Activated CD8-positive, alpha-beta memory T cell treated with anti-CD3 and anti-CD28 coated beads, Interleukin-2, amount 10 ng/mL, durations not matched to agents 7 days and 5 days (primary cell): ENCODE measurements around the gene KLF13. TPM values are rescaled to one million over a fixed set of nuclear protein-coding genes. Genes with fewer than 3 reads are reported as not detected.

Experiments
- ATAC-seq: fragments of 150-1000 bp; cut with Tn5 transposase; one replicate; pipeline ENCODE4 v1.10.0; 2021; ENCODE audit warnings: moderate library complexity
- CTCF ChIA-PET: fragments of 350-600 bp; sonication (Branson Sonifier 250); formaldehyde crosslinking; loops from one replicate; lab custom pipeline; 2021; ENCODE audit warnings: antibody characterized with exemption; lab: Charles Lee
- DNase-seq: peaks from one replicate; pipeline ENCODE4 v3.0.0-alpha.2; 2020
- H3K27ac Mint-ChIP-seq: one replicate; pipeline ENCODE4 v1.8.0; 2021; ENCODE audit warnings: mild to moderate bottlenecking, mixed read lengths
- H3K27me3 Mint-ChIP-seq: one replicate; pipeline ENCODE4 v1.8.0; 2021; ENCODE audit warnings: mixed read lengths
- H3K36me3 Mint-ChIP-seq: one replicate; pipeline ENCODE4 v1.8.0; 2021; ENCODE audit warnings: mild to moderate bottlenecking, mixed read lengths
- H3K4me1 Mint-ChIP-seq: one replicate; pipeline ENCODE4 v1.8.0; 2021; ENCODE audit warnings: mixed read lengths
- H3K4me3 Mint-ChIP-seq: one replicate; pipeline ENCODE4 v1.8.0; 2021; ENCODE audit warnings: mild to moderate bottlenecking, moderate library complexity, mixed read lengths
- H3K9me3 Mint-ChIP-seq: one replicate; pipeline ENCODE4 v1.8.0; 2022; ENCODE audit warnings: low read depth, mixed read lengths
- total RNA-seq, 2 experiments: library from RNA; stranded (reverse); gene quantifications; one replicate each; pipeline ENCODE4 v1.2.3, GENCODE V29; 2021

Gene KLF13
- total RNA-seq, 2 experiments from 2014 or later, result 163 to 206 TPM

DNA sequence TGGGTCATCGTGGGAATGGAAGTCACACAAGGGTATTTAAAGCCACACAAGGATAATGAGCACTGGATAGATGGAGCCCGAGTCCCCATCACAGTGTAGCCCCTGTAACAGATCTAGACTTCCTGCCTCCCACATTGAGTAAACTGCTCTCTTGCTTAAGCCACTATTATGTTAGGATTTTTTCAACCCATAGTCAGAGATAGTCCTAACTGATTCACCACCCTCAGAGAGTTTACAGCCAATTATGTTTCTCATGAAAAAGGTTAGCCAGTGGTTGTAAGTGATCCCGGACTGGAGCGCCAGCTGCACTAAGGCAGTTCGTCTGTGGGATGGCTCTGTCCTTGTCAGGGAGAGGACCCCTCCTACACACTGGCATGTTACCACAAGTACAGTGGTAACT, 77.0 kb downstream of the KLF13 start:
- Mint-ChIP-seq H3K4me3 (no peak overlapping the region), H3K27me3 (peaks cover 2% of the 10 kb centered on the region), H3K27ac (no peak overlapping the region), H3K36me3 (peaks cover 18% of the 10 kb centered on the region), H3K4me1 (peaks cover 36% of the 10 kb centered on the region), H3K9me3 (peaks cover 18% of the 10 kb centered on the region)
- ATAC-seq, result no peak
- DNase-seq, result no peak
- CTCF ChIA-PET, result interaction anchor here (1.4 kb wide), 1 partner anchor 9 kb away, joined by 3 read pairs; no protein-coding TSS in a partner anchor

GRCh38 chr15:31404345-31404744, 77.7 kb downstream of the KLF13 start:
- no peak overlapping the region for H3K27ac Mint-ChIP-seq
- DNase-seq (peak; percentile 39), ATAC-seq (no peak)
- peaks cover 22% of the 10 kb centered on the region for H3K9me3 Mint-ChIP-seq
- CTCF ChIA-PET, result interaction anchor here (1.4 to 1.5 kb wide), 2 partner anchors 9 to 10 kb away, joined by 3 read pairs; no protein-coding TSS in a partner anchor
- H3K27me3 Mint-ChIP-seq, result peaks cover 3% of the 10 kb centered on the region
- peaks cover 22% of the 10 kb centered on the region for H3K36me3 Mint-ChIP-seq
- peaks cover 30% of the 10 kb centered on the region for H3K4me1 Mint-ChIP-seq
- H3K4me3 Mint-ChIP-seq, result no peak overlapping the region

DNA sequence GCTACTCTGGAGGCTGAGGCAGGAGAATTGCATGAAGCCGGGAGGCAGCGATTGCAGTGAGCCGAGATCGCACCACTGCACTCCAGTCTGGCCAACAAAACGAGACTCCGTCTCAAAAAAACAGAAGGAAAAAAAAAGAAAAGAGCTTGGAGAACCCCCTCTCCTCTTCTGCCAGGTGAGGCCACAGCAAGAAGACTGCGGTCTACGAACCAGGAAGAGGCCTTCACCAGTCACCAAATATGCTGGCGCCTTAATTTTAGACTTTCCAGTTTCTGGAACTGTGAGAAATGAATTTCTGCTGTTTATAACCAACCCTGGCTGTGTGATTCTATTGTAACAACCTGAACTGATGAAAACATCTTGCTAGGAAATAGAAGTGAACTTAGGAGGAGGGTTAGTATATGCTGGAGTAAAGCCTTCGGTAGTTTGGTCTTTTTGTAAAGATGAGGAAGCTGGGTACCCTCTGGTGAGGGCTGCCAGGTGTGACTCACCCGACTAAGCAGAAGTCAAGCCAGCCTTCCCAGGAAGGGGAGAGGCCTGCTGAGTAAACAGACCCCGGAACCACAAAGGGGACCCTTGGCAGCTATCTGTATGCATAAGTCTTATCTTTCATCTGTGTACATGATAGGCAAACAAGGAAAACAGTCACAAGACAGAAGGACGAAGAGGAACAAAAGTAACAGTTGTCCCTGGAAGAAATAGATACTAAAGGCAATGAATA, 78.7 kb downstream of the KLF13 start:
- peaks cover 3% of the 10 kb centered on the region for H3K27me3 Mint-ChIP-seq
- H3K9me3 Mint-ChIP-seq, result peaks cover 24% of the 10 kb centered on the region
- peaks cover 24% of the 10 kb centered on the region for H3K36me3 Mint-ChIP-seq
- peaks cover 21% of the 10 kb centered on the region for H3K4me1 Mint-ChIP-seq
- DNase-seq (peak; percentile 38), ATAC-seq (no peak)
- peak overlapping the region; percentile 37 for H3K27ac Mint-ChIP-seq
- CTCF ChIA-PET, result interaction anchor here (1.5 kb wide), 1 partner anchor 9 kb away, joined by 3 read pairs; no protein-coding TSS in a partner anchor
- H3K4me3 Mint-ChIP-seq, result no peak overlapping the region

- H3K36me3 Mint-ChIP-seq, result peaks cover 24% of the 10 kb centered on the region
- ATAC-seq (no peak), DNase-seq (no peak)
- H3K27ac Mint-ChIP-seq, result no peak overlapping the region
- peaks cover 3% of the 10 kb centered on the region for H3K27me3 Mint-ChIP-seq
- peaks cover 17% of the 10 kb centered on the region for H3K4me1 Mint-ChIP-seq
- CTCF ChIA-PET, result interaction anchor here (1.3 to 1.8 kb wide), 2 partner anchors 17 to 81 kb away, joined by 4 to 6 read pairs; no protein-coding TSS in a partner anchor
- H3K4me3 Mint-ChIP-seq, result no peak overlapping the region
- peaks cover 24% of the 10 kb centered on the region for H3K9me3 Mint-ChIP-seq
These were observed 80.7 kb downstream of the KLF13 start for GRCh38 chr15:31407376-31407775.

- H3K4me1 Mint-ChIP-seq, result peaks cover 21% of the 10 kb centered on the region
- no peak for DNase-seq
These were observed 81.2 kb downstream of the KLF13 start for GRCh38 chr15:31407851-31408250.

GRCh38 chr15:31408724-31409123, 82.1 kb downstream of the KLF13 start:
- ATAC-seq (no peak), DNase-seq (no peak)
- peaks cover 25% of the 10 kb centered on the region for H3K4me1 Mint-ChIP-seq
- CTCF ChIA-PET, result no interaction called here
- H3K27ac Mint-ChIP-seq, result no peak overlapping the region
- H3K9me3 Mint-ChIP-seq, result peaks cover 24% of the 10 kb centered on the region
- H3K27me3 Mint-ChIP-seq, result peaks cover 3% of the 10 kb centered on the region
- peaks cover 24% of the 10 kb centered on the region for H3K36me3 Mint-ChIP-seq
- no peak overlapping the region for H3K4me3 Mint-ChIP-seq

More at GRCh38 chr15:31407851-31408250, 81.2 kb downstream of the KLF13 start:
- peaks cover 24% of the 10 kb centered on the region for H3K9me3 Mint-ChIP-seq
- peaks cover 24% of the 10 kb centered on the region for H3K36me3 Mint-ChIP-seq
- CTCF ChIA-PET, result interaction anchor here (1.8 kb wide), 1 partner anchor 81 kb away, joined by 6 read pairs; no protein-coding TSS in a partner anchor
- H3K27me3 Mint-ChIP-seq, result peaks cover 3% of the 10 kb centered on the region
- H3K27ac Mint-ChIP-seq, result no peak overlapping the region
- no peak overlapping the region for H3K4me3 Mint-ChIP-seq
- no peak for ATAC-seq

- DNase-seq (no peak), ATAC-seq (no peak)
- Mint-ChIP-seq H3K9me3 (peaks cover 22% of the 10 kb centered on the region), H3K27me3 (peaks cover 3% of the 10 kb centered on the region), H3K27ac (peak overlapping the region; percentile 31), H3K36me3 (peaks cover 22% of the 10 kb centered on the region), H3K4me1 (peaks cover 24% of the 10 kb centered on the region), H3K4me3 (no peak overlapping the region)
- CTCF ChIA-PET, result no interaction called here
These were observed 82.5 kb downstream of the KLF13 start for GRCh38 chr15:31409171-31409570.

DNA sequence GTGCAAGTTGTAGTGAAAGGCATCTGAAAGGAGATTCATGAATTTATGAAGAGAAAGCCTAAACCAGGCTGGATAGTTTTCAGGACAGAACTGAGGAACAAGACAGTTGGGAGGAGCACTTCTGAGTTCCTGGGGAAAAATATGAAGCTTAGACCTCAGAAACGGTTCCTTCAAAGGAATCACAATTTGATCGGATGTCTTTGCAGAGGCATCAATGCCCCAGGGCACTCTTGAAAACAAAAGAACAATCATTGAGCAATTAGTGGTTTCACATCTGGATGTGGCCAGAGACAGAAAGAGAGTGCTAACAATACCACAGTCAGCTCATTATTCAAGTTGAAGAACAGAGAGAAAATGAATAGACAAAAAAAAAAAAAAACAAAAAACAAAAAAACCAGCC, 86.2 kb downstream of the KLF13 start:
- no peak for DNase-seq
- Mint-ChIP-seq H3K27me3 (peaks cover 3% of the 10 kb centered on the region), H3K4me3 (no peak overlapping the region), H3K36me3 (peaks cover 10% of the 10 kb centered on the region), H3K27ac (no peak overlapping the region), H3K4me1 (peaks cover 9% of the 10 kb centered on the region), H3K9me3 (peaks cover 9% of the 10 kb centered on the region)
- no peak for ATAC-seq
- CTCF ChIA-PET, result interaction anchor here (0.8 to 2.1 kb wide), 2 partner anchors 11 to 14 kb away, joined by 4 to 7 read pairs; no protein-coding TSS in a partner anchor

DNA sequence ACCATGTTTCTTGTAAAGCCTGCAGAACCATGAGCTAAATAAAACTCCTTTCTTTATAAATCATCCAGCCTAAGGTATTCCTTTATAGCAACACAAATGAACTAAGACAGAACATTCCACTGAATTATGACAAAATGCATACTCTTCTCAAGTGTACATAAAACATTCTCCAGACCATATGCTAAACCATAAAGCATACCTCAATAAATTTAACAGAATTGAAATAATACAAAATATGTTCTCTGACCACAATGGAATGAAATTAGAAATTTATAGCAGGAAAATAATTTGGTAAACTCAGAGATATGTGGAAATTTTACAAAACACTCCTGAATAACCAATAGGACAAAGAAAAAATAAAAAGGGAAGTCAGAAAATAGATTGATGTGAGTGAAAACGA, 88.6 kb downstream of the KLF13 start:
- H3K9me3 Mint-ChIP-seq, result peaks cover 14% of the 10 kb centered on the region
- H3K4me1 Mint-ChIP-seq, result peaks cover 9% of the 10 kb centered on the region
- CTCF ChIA-PET, result no interaction called here
- ATAC-seq, result no peak
- DNase-seq, result no peak
- no peak overlapping the region for H3K4me3 Mint-ChIP-seq
- H3K27ac Mint-ChIP-seq, result no peak overlapping the region
- H3K36me3 Mint-ChIP-seq, result peaks cover 11% of the 10 kb centered on the region
- no peaks in the 10 kb centered on the region for H3K27me3 Mint-ChIP-seq

DNA sequence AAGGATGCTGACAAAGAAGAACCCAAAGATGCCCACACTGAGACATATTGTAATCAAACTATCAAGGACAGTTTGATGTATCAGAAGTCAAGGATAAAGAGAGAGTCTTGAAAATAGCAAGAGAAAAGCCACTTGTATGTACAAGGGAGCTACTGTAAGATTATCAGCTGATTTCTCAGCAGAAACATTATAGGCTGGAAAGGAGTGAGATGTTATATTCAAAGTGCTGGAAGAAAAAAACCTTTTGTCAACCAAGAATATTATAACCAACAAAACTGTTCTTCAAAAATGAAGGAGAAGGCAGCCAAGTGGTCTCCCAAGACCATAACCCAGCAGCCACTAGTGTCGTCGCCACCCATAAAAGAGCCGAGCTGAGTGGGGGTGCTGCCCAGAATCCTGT, 93.2 kb downstream of the KLF13 start:
- Mint-ChIP-seq H3K4me1 (no peaks in the 10 kb centered on the region), H3K4me3 (no peak overlapping the region), H3K9me3 (peaks cover 26% of the 10 kb centered on the region), H3K27me3 (no peaks in the 10 kb centered on the region), H3K36me3 (peaks cover 18% of the 10 kb centered on the region), H3K27ac (no peak overlapping the region)
- CTCF ChIA-PET, result interaction anchor here (1.3 kb wide), 3 partner anchors 15 to 69 kb away, joined by 3 to 4 read pairs (median 3); no protein-coding TSS in a partner anchor
- ATAC-seq, result no peak
- no peak for DNase-seq

GRCh38 chr15:31427411-31427810, 100.8 kb downstream of the KLF13 start:
- Mint-ChIP-seq H3K4me3 (no peak overlapping the region), H3K27me3 (no peaks in the 10 kb centered on the region), H3K27ac (no peak overlapping the region), H3K9me3 (peaks cover 4% of the 10 kb centered on the region), H3K36me3 (peaks cover 4% of the 10 kb centered on the region), H3K4me1 (peaks cover 10% of the 10 kb centered on the region)
- DNase-seq, result no peak
- CTCF ChIA-PET, result interaction anchor here (1.2 kb wide), 1 partner anchor 171 kb away, joined by 3 read pairs; no protein-coding TSS in a partner anchor
- ATAC-seq, result no peak
